Right lobe of liver (tissue), 6 donors: ENCODE results near the gene WBP1L. TPM values are rescaled to one million over a fixed set of nuclear protein-coding genes. Genes with fewer than 3 reads are reported as not detected.
A peak's percentile ranks its signal among the peaks of the same experiment; 100 is the strongest.

Experiments used
- ATAC-seq, 4 donors: fragments of 200-7000 bp; cut with Tn5 transposase; one replicate each; pipeline ENCODE4 v1.9.1; 2020; ENCODE audit warnings: mild to moderate bottlenecking in 4 of 4, moderate library complexity in 4 of 4
- DNase-seq, 3 donors: peaks; one replicate each; pipeline ENCODE4 v3.0.0-alpha.2; 2020
- H3K27ac ChIP-seq, 3 donors: fragments of 200-600 bp; one replicate each; pipeline ENCODE4 v1.8.0; 2022
- H3K27me3 ChIP-seq, 2 donors: fragments of 200-600 bp; one replicate each; pipeline ENCODE4 v1.8.0; 2022
- H3K36me3 ChIP-seq, 4 donors: fragments of 200-600 bp; sonication (generic) in 1 of 4; one replicate each; pipeline versions ENCODE4 v1.5.1 to v1.8.0; 2017 to 2022; ENCODE audit warnings: control low read depth in 1 of 4
- H3K4me1 ChIP-seq, 4 donors: fragments of 200-600 bp; sonication (generic) in 1 of 4; one replicate each; pipeline versions ENCODE4 v1.5.1 to v1.8.0; 2017 to 2022; ENCODE audit warnings: control low read depth in 1 of 4
- H3K4me3 ChIP-seq, 3 donors: fragments of 200-600 bp; one replicate each; pipeline ENCODE4 v1.8.0; 2022
- H3K9me3 ChIP-seq, 4 donors: fragments of 200-600 bp; sonication (generic) in 1 of 4; one replicate each; pipeline versions ENCODE4 v1.5.1 to v1.8.0; 2017 to 2022; ENCODE audit warnings: control low read depth in 1 of 4
- POLR2A ChIP-seq: fragments of 450-650 bp; IDR thresholded peaks from one replicate; pipeline ENCODE4 v1.6.1; 2017; ENCODE audit warnings: antibody characterized with exemption, mild to moderate bottlenecking
- WGBS: methylation state at CpG from one replicate; pipeline ENCODE4 v1.1.6; 2018; ENCODE audit warnings: low coverage, low lambda C conversion rate; ENCODE audit not compliant: insufficient coverage; ENCODE audit errors: missing lambda C conversion rate; 5-methylcytosine and 5-hydroxymethylcytosine counted together
- intact Hi-C, 2 donors: fragments of 100-400 bp; cut with DNase I; formaldehyde crosslinking; loops; one replicate each; pipeline versions ENCODE4 v1.11.2 to v1.14.1; 2022
- total RNA-seq, 6 experiments: library from RNA; depleted of rRNA in 2 of 6; stranded (reverse); fragments of >200 nt in 2 of 6; fragmentation: NEBNext Ultra II Directional in 3 of 6; extraction: Animal tissue kit (Norgen Biotek cat#: 25700) in 3 of 6; gene quantifications; one replicate each; pipeline versions ENCODE4 v1.1.0 to v1.2.4, GENCODE V29; 2016 to 2023
- TF ChIP-seq, protein P1 (sequence below), 4 donors: fragments of 200-600 bp in 3 of 4; fragments of 450-650 bp in 1 of 4; IDR thresholded peaks; one replicate each; pipeline versions ENCODE4 v1.5.1 to v1.8.0; 2016 to 2022; ENCODE audit warnings: antibody characterized with exemption in 4 of 4, mild to moderate bottlenecking in 2 of 4
- donor health status: DM: no; HTN: yes; CAD: no.
- donor health status: DM: no; HTN: no; CAD: no.
- donor health status: DM: no; HTN: no; CAD: no.
- donor health status: DM: no; HTN: yes; CAD: no.
- donor health status: DM: no; HTN: yes; CAD: no.

WBP1L gene
- total RNA-seq, 6 experiments from 2014 or later, result 24.1 to 58.4 (median 32.8) TPM

DNA sequence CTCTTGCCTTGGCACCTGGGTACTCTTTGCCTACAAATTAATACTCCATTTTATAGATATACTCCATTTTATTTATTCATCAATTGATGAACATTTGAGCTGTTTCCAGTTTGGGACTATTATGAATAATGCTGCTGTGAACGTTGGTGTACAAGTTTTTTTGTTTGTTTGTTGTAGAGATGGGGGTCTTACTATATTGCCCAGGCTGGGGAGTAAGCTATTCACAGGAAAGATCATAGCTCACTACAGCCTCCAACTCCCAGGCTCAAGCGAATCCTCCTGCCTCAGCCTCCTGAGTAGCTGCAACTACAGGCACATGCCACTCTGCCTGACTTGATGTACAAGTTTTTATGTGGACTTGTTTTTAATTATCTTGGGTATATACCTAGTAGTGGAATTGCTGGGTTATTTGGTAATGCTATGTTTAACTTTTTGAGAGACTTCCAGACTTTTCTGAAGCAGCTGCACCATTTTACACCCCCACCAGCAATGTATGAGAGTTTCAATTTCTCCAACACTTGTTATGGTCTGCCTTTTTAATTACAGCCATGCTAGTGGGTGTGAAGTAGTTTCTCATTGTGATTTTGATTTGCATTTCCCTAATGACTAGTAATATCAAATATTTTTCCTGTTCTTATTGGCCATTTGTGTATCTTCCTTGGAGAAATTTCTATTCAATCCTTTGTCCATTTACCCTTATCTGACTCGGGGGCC lies 15.9 kb downstream of the WBP1L start:
- Histone ChIP-seq H3K27me3 (no peaks in the 10 kb centered on the region), H3K36me3 (no peaks in the 10 kb centered on the region), H3K9me3 (no peaks in the 10 kb centered on the region), H3K4me3 (no peak overlapping the region), H3K27ac (no peak overlapping the region), H3K4me1 (peaks cover 0 to 29% (median 8%) of the 10 kb centered on the region in 4 donors)
- 95% methylated on average over 3 of the region's 3 CpGs for whole genome bisulfite sequencing
- ATAC-seq (no peak), DNase-seq (no peak)
- intact Hi-C loops, result no loop called here
- TF ChIP-seq, protein P1, sequence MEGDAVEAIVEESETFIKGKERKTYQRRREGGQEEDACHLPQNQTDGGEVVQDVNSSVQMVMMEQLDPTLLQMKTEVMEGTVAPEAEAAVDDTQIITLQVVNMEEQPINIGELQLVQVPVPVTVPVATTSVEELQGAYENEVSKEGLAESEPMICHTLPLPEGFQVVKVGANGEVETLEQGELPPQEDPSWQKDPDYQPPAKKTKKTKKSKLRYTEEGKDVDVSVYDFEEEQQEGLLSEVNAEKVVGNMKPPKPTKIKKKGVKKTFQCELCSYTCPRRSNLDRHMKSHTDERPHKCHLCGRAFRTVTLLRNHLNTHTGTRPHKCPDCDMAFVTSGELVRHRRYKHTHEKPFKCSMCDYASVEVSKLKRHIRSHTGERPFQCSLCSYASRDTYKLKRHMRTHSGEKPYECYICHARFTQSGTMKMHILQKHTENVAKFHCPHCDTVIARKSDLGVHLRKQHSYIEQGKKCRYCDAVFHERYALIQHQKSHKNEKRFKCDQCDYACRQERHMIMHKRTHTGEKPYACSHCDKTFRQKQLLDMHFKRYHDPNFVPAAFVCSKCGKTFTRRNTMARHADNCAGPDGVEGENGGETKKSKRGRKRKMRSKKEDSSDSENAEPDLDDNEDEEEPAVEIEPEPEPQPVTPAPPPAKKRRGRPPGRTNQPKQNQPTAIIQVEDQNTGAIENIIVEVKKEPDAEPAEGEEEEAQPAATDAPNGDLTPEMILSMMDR (IDR thresholded peaks at IDR 0.05), result no peak

DNA sequence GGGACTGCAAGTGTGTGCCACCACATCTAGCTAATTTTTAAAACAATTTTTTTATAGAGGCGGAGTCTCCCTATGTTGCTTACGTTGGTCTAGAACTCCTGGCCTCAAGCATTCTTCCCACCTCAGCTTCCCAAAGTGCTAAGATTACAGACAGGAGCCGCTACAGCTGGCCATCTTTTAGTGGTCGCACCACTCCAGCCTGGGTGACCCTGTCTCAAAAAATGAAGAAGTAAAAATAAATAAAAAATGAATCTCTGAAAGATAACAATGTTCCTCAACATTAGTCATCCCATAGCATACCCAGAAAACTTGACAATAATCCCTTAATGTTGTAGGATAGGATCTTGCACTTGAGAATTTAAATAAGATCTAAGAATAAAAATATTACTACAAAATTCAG lies 18.2 kb downstream of the WBP1L start:
- intact Hi-C loops, result no loop called here
- no peaks in the 10 kb centered on the region for H3K36me3 ChIP-seq
- H3K27me3 ChIP-seq, result no peaks in the 10 kb centered on the region
- ATAC-seq (no peak), DNase-seq (no peak)
- H3K27ac ChIP-seq, result peak overlapping the region; percentile 0 to 41 (median 13)
- H3K9me3 ChIP-seq, result no peaks in the 10 kb centered on the region
- TF ChIP-seq, protein P1 (IDR thresholded peaks at IDR 0.05), result no peak
- no peak for TF ChIP-seq POLR2A
- peaks cover 0 to 35% (median 11%) of the 10 kb centered on the region in 4 donors for H3K4me1 ChIP-seq
- 96% methylated on average over 4 of the region's 4 CpGs for WGBS
- H3K4me3 ChIP-seq, result no peak overlapping the region

DNA sequence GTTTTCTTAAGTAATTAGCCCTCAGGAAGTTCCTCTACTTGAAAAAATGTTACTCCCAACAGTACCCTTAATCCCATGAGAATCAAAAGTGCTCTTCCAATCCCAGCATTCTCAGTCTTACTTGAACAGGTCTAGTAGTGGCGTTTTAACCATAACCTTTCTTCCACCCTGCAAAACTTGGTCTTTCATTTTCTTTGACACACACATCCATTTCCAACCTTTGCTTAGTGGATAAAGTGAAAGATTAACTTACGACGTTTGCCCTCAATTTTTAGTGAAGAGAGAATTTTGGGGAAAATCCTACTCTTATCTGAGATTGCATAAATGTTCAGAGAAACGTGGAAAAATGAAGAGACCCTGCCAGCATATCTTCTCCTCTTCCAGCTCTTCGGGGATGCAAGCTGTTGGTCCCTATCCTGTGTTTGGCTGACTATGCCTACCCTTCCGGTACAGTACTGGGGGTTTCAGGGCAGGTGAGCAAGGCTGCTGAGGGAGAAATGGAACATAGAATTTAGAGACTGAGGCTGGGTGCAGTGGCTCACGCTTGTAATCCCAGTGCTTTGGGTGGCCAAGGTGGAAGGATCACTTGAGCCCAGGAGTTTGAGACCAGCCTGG lies 18.8 kb downstream of the WBP1L start:
- no peak overlapping the region for H3K4me3 ChIP-seq
- peaks cover 0 to 36% (median 13%) of the 10 kb centered on the region in 4 donors for H3K4me1 ChIP-seq
- H3K27me3 ChIP-seq, result no peaks in the 10 kb centered on the region
- peak; percentile 52 to 65 (median 58) for ATAC-seq
- peak in 1 of 3 donors; percentile 22 for DNase-seq
- H3K27ac ChIP-seq, result peak overlapping the region; percentile 0 to 41 (median 13)
- TF ChIP-seq, protein P1 (IDR thresholded peaks at IDR 0.05), result no peak
- TF ChIP-seq POLR2A, result no peak
- H3K36me3 ChIP-seq, result no peaks in the 10 kb centered on the region
- intact Hi-C loops, result no loop called here
- no peaks in the 10 kb centered on the region for H3K9me3 ChIP-seq
- WGBS, result 27% methylated on average over 7 of the region's 7 CpGs

DNA sequence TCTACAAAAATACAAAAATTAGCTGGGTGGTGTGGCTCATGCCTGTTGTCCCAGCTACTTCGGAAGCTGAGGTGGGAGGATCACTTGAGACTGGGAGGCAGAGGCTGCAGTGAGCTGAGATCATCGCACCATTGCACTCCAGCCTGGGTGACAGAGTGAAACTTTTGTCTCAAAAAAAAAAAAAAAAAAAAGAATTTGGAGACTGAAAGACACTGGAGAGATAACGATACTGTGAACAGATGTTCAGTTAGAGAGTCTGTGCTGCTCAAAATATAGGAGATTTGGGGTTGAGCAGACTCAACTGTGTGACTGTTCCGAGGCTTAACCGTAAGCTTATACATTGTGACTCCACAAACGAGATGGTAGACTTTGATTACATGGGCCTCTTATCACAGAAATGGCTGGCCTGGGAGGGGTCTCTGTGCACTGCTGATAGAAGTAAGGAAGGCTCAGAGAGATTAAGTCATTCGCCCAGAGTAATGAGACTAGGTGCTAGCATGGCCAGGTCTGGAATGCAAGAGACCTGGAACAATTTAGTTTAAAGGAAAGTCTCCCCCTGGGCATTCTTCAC lies 19.4 kb downstream of the WBP1L start:
- ATAC-seq, result peak in 3 of 4 donors; percentile 6 to 42 (median 13)
- Histone ChIP-seq H3K4me1 (peaks cover 0 to 37% (median 13%) of the 10 kb centered on the region in 4 donors), H3K27ac (peak overlapping the region in 2 of 3 donors; percentile 0 to 41), H3K4me3 (no peak overlapping the region), H3K9me3 (no peaks in the 10 kb centered on the region), H3K27me3 (no peaks in the 10 kb centered on the region), H3K36me3 (no peaks in the 10 kb centered on the region)
- intact Hi-C loops, result no loop called here
- TF ChIP-seq POLR2A, result no peak
- TF ChIP-seq, protein P1 (IDR thresholded peaks at IDR 0.05), result no peak
- DNase-seq, result no peak
- 80% methylated on average over 7 of the region's 7 CpGs for WGBS
